GM23338 (cell line): ENCODE results near the gene SPOCK2.

ENCODE experiments used
- CTCF ChIP-seq, 2 experiments: fragments of 200-600 bp in 1 of 2; sonication (generic) in 1 of 2; conservative IDR thresholded peaks; 2 replicates each; pipeline versions ENCODE4 v1.5.1 to v1.6.1; 2016 to 2017; ENCODE audit warnings: antibody characterized with exemption in 2 of 2, low read depth in 2 of 2, mild to moderate bottlenecking in 2 of 2, moderate library complexity in 1 of 2
- EZH2 ChIP-seq: fragments of 200-600 bp; sonication (generic); IDR thresholded peaks from one replicate; pipeline ENCODE4 v1.8.0; 2017; ENCODE audit warnings: antibody characterized with exemption, mild to moderate bottlenecking, low read depth; ENCODE audit not compliant: unreplicated experiment
- EZH2phosphoT487 ChIP-seq: fragments of 200-600 bp; sonication (generic); IDR thresholded peaks from one replicate; pipeline ENCODE4 v1.8.1; 2018; ENCODE audit warnings: antibody characterized with exemption; ENCODE audit not compliant: unreplicated experiment
- POLR2AphosphoS5 ChIP-seq: IDR thresholded peaks from 2 replicates; pipeline ENCODE4 v1.6.1; 2016; ENCODE audit warnings: antibody characterized with exemption, low read depth
- ZNF114 ChIP-seq: fragments of 250-450 bp; sonication (Bioruptor Pico); IDR thresholded peaks from 2 replicates; pipeline ENCODE4 v1.5.0; 2020; ENCODE audit warnings: mild to moderate bottlenecking, moderate library complexity
- ZNF331 ChIP-seq: fragments of 250-450 bp; sonication (Bioruptor Pico); IDR thresholded peaks from 2 replicates; pipeline ENCODE4 v1.5.0; 2020; ENCODE audit warnings: low read depth, mild to moderate bottlenecking, moderate library complexity

DNA sequence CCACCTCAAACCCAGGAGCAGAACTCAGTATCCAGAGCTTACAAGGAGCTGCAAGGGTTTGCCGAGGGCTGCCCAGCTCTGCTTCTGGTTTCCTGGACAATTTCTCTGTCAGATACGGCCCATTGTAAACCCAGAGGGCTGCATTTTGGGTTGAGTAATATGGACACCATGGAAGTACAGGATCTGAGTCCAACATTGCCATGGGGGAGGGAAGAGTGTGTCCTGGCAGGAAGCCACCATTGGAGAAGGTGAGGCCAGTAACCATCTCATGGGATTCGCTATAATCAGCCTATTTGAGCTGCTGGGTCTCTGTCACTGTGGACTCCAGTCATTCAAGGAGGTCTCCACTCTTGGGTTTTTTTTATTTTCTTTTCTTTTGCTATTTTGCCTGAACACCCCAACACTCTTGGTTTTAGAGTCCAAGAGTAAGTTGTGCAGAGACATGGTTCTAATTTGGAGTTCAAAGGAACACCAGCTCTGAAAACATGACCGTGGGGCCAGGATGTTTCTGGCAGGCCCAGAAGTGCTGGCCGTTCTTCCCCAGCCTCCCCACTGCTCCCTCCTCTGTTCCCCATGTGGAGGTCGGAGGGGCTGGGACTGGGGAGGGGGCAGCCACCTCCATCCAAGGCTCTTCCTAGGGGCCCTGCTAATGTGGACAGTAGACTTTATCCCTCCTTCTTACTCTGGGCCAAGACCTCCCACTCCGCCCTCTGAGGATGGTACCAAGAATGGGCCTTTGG is 77.9 kb downstream of the SPOCK2 start:
- TF ChIP-seq CTCF (conservative IDR thresholded peaks at IDR 0.05; ENCODE audit: low read depth in 2 of 2) = no peak
- TF ChIP-seq POLR2AphosphoS5 = no peak
- TF ChIP-seq EZH2phosphoT487 = no peak
- TF ChIP-seq EZH2 = no peak
- TF ChIP-seq ZNF114 (CRISPR knock-in tag) = no peak
- TF ChIP-seq ZNF331 = no peak
